Kidney glomerular epithelial cell (primary cell): ENCODE measurements around the gene TRPV3.

Source experiments
- DNase-seq: peaks from one replicate; lab custom pipeline; 2025; lab: John Stamatoyannopoulos, UW

TRPV3 gene

DNA sequence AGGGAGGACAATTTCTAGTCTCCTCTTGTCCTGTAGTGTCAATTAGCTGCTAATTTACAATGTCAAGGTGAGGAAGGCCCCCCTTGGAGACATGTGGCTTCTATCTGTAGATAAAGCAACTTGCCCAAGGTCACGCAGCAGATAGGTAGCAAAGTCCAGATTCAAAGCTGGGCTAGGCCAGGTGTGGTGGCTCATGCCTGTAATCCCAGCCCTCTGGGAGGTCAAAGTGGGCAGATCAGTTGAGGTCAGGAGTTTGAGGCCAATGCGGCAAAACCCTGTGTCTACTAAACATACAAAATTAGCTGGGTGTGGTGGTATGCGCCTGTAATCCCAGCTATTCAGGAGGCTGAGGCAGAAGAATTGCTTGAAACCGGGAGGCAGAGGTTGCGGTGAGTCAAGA lies 11.1 kb downstream of the TRPV3 start:
- DNase-seq: no peak

DNA sequence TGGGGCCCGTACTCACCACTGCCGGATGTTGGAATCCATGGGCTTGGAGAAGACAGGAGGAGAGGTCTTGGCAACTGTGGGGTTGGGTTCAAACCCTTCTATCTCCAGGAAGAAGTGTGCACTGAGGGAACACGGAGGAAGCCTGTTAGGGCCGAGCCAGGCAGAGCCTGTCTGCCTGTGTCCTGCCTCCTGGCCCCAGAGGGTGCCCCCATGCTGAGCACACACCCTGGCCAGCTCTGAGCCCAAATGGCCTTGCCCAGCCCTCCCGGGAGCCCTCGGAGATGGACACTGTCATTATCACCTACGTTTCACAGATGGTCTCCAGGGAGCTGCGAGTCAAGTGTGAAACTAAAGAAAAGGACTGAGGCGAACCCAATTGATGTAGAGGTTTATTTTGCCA lies 12.5 kb downstream of the TRPV3 start:
- DNase-seq: no peak

DNA sequence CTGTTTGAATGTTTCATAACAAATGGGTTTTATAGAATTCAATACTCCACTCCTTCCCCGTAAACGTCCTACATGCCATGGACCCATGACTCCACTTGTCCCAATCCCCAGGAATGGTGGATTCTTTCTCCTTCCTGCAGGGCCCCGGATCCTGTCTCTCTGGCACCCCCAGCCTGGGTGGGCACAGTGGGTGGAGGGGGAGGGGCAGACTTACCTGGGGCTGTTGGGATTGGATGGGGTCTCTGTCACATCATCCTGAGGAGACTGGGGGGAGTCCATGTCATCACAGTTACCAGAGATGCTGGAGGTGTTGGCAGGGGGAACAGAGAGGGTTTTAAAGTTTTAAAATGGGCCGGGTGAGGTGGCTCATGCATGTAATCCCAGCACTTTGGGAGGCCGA lies 13.2 kb downstream of the TRPV3 start:
- DNase-seq: no peak

DNA sequence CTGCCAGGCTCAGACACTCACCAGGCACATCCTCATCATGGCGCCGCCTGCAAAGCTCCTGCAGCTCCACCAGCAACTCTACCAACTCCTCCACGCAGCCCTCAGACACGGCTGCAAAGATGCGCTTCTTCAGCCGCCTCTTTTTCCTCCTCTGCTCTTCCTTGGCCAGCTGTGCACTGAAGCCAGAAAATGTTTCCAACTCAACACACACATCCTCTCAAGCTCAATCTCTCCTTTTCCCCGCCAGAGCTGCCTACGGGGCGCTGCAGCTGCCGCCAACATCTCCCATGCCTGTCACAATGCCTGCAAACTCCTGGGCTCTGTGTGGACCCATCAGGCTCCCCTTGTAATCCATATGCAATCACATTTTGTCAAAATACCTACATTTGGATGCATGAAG lies 14.2 kb downstream of the TRPV3 start:
- DNase-seq: no peak

DNA sequence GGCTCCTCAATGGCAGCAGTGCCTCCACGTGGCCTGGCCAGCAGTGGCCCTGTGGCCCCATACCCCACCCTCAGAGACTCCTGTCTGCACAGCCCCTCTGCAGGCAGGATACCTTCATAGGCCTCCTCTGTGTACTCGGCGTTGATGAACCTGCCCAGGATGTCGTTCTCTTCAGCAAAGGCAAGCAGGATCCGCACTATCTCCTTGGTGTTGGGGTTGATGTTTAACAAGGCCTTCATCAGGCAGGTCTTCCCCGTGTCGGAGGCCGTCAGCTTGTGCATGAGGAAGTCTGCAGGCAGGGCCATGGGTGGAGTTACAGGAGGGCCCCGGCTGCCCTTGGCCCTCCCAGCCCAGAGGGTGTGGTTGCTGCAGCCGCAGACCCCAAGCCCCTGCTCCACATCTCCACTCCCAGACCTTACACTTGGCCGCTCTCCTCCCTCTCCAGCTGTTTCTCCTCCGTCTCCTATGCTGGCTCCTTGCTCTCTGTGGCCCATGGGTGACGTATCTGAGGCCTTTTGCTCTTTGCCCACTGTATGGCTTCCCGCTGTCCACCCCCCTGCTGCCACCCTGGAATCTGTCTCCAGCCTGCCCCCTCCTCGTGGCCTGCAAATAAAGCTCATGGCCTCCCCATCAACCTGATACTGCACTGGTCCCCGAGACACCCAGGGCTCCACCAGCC lies 15.1 kb downstream of the TRPV3 start:
- DNase-seq: no peak

DNA sequence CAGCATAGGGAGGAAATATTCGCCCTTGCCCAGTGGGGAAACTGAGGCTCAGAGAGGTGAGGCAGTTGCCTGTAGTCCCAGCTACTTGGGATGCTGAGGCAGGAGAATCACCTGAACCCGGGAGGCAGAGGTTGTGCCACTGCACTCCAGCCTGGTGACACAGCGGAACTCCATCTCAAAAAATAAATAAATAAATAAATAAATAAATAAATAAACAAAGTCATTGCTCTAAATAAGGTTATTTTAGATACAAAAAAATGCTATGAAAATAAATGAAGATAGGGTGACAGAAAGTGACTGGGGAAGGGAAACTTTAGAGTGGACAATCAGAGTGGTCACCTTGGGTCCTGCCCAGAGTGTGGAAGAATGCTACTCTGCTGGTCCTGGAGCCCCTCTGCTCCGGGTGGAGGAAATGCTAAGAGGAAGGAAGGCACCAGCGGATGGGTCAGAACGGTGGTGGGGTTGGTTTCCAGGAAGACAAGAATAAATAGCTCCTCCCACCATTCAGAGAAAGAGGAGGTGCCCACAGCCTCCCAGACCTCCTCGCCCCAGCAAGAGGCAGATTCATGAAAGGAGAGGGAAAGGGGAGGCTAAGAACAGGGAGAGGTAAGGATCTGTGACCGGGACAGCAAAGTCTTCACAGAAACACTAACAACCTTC lies 17.6 kb downstream of the TRPV3 start:
- no peak for DNase-seq

DNA sequence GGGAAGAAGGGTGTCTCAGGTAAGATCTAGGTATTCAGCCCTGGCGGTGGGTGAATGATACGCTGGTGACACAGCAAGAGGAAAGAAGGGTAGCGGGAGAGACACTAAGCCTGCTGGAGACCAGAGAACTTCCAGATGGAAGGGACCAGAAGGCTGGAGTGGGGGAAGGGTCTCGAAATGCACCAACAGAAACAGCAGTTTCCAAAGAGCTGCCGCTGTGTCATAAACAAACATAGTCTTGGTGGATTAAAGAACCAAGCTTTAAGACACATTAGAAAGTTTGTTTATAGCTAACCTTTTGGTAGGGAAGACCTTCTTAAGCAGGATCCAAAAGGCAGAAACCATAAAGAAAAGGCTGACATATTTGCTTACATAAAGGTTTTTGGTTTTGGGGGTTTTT lies 20.9 kb downstream of the TRPV3 start:
- no peak for DNase-seq

DNA sequence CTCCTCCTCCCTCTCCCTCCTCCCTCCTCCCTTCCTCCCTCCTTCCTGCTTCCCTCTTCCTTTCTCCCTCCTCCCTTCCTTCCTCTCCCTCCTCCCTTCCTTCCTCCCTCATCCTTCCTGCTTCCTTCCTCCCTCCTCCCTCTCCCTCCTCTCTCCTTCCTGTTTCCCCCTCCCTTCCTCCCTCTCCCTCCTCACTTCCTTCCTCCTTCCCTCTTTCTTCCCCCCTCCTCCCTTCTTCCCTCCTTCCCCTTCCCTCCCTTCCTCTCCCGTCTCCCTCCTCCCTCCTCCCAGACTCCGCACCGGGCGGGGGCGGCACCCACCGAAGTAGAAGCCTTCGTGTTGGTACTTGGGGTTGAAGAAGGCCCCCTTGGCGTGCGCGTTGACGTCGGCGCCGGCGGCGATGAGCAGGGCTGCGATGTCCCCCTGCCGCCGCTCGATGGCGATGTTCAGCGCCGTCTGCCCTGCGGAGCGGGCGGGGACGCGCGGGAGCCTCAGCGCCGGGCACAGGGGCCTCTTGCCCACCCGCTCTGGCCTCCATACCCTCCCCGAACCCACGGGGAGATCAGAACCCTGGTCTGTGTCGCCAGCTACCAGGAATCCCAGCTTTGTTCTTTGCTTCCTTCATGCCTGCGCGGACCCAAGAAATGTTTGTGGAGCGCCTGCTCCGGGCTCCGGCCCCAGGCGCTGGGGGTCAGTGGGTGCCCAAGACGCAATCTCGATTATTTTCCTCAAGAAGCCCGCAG lies 22.2 kb downstream of the TRPV3 start:
- DNase-seq: no peak

DNA sequence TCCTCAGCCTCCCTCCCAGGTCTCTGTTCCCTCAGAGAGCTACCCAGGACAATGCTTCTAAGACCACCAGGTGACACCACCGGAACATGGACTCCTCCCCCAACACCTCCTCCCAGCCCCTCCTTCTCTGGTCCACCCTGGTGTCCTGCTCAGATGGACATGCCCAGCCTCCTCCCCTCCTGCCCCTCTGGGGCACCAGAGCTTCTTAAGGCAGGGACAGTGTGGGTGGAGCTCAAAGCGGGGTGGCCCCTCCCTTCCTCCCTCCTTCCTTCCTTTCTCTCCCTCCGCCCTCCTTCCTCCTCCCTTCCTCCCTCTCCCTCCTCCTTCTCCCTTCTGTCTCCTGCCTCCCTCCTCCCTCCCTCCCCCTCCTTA lies 22.7 kb downstream of the TRPV3 start:
- DNase-seq: no peak

DNA sequence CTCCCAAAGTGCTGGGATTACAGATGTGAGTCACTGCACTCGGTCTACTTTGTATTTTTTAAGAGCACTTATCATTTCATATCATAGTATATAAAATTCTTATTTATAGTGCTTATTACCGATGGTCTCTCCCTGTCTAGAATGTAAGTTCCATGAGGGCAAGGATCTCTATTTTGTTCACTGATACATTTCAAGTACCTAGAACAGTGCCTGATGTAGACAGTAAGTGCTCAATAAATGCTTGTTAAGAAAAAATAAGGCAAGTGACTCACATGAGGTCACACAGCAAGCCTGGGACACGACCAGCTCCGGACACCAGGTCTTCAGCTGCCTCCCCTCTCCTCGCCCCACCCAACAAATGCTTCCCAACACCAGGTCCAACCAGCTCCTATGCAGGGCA lies 23.9 kb downstream of the TRPV3 start:
- no peak for DNase-seq

DNA sequence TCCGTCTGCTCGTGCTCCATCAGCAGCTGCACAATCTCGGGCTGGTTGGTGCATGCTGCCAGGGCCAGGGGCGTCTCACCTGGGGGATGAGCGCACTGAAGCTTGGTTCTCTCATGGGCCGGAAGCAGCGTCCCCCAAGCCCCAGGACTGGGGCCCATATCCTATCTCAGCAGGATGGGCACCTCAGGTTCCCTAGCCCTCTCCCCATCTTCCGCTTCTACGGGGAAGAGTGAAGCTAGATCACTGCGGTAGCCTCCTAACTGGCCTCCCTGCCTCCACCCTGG lies 24.8 kb downstream of the TRPV3 start:
- DNase-seq: no peak

DNA sequence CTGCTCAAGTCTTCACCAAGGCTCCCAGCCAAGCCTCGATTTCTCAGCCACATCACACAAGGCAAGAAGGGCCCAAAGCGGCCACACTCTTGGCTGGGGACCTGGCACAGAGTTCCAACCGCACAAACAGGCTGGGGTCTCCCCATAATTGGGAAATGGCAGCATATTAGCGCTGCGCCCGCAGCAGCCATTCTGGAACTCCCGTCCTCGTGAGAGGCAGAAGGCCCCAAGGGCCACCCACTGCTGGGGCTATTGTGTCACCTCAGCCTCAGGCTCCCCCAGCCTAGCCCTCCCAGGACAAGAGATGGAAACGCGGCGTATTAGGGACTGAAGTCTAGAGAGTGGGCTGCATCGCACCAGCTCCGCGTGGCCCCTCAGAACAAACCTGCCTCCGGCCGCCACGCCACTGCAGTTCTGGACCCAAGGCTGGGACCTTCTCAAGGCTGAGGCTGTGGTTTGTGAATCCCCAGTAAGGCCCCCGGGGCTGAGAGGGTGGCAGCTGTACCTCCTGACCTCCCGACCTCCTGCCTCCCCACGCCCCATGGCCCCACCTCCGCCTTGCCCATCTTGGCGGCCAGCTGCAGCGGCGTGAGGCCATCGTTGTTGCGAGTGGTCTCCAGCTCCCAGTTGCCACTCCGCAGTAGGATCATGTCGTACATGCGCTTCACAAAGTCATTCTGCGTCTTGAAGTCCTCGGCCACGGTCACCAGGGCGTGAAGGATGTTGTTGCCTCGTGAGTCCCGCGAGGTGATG lies 25.3 kb downstream of the TRPV3 start:
- no peak for DNase-seq

DNA sequence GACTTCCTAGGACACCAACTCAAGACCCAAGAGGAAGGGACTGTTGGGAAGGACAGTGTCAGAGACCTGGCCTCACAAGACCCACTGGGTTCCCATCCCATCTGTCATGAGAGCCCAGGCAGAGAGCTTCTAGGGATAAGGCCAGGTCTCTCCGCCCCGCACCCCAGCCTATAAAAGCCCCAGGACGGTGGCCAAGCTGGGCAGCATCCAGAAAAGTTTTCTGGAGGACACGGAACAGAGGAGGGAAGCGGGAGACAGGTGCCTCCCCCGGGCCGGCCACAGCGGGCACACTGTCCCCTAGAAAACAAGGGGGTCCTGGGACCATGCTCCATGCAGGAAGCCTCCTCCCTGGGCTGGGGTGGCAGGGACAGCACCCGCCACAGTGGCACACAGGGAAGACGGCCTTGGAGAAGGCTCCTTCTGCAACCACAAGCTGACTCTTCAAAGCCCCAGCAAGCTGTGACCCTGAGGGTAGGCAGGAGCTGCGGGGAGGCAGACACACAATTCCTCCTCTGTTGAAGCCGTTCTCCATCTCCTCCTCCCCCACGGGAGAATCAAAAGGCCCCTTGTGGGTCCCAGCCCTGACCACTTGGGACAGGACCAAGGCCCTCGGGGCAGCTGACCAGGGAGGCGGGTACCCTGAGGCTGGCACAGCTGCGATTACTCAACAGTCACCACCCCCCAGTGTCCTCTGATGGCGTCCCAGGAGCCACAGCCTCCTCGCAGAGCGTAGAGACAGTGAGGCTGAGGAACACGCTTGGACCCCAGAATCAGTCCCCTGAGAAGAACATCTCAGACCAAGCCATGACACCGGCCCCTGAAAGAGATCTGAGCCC lies 26.1 kb downstream of the TRPV3 start:
- no peak for DNase-seq

DNA sequence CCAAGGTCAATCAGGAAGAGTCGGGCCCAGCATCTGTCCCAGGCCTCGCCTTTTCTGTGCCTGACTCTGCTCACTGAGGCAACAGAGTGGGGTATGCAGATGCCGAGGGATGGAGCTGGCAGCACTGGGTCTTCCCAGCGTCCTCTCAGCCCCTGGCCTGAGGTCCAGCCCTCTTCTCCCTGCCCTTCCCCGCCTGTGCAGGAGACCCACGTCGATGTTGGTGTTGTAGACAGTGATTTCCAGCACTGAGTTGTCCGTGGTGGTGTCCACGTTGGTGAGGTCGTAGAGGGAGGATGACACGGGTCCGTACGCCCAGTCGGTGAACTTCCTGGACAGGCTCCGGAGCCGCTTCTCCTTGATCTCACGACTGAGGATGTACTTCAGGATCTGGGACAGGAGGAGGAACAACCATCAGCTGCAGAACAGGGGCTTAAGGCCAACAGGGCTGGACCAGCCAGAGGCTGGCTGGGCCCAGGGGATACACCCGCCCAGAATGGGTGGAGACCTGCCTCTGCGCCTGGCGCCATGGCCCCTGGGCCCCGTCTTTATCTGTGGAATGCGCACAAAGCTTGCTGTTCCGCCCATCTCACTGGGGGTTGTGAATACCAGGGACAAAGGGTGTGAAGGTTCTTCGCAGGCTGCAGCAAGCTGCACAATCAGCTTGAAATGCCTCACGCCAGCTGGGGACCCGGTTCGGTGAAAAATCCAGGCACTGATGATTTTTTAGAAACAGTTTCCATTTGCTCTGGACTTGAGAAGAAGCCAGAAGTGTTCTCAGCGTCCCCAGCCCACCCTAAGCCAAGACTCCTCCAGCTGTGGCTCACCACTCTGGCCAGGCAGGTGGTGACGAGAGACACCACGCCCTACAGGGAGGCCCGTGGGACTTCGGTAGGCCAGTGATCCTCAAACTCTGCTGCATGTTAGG lies 27.5 kb downstream of the TRPV3 start:
- no peak for DNase-seq

DNA sequence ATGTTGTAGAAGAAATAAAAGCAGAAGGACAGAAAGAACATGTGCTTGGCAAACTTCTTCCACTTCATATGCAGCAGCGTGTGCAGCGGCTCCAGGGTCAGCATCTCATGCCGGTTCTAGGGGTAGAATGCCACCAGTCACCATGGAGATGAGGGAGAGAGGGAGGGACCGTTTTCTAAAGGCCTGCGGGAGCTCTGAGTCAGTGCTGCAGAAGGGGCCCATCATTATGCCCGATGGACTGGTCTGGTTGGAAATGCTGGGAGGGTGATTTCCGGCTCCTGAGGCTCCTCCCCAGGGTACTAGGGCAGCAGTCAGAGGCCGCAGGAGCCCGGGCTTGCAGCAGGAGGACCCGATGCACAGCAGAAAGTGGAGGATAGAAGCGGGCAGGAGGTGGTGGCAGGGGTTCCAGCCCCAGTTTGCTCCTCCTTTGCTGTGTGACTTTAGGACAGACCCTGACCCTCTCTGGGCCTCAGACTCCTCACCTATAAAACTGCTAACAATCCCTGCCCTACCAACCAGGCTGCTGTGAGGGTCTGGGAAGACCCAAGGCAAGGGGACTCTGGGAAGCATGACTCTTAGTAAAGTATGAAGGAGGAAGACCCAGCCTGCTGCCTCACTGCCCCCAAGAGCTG lies 28.6 kb downstream of the TRPV3 start:
- DNase-seq: no peak

DNA sequence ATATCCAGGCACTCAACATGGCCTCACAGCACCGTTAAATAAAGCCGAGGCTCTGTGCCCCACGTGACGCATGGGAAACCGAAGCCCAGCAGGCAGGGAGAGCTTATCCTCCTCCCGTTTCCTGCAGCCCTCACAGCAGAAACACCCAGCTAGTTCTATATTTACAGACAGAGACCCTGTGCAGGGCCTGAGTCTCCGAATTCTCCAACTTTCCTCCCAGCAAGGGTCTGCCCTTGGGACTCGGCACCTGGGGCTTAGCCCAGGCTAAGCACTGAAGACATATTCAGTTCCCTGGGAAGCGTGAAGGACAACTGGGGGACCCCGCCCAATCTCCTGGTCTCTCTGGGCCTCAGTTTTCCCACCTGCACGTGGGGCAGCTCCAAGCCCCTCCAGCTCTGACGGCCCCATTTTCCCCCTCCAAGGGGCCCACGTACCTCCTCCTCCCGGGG lies 29.2 kb downstream of the TRPV3 start:
- no peak for DNase-seq

DNA sequence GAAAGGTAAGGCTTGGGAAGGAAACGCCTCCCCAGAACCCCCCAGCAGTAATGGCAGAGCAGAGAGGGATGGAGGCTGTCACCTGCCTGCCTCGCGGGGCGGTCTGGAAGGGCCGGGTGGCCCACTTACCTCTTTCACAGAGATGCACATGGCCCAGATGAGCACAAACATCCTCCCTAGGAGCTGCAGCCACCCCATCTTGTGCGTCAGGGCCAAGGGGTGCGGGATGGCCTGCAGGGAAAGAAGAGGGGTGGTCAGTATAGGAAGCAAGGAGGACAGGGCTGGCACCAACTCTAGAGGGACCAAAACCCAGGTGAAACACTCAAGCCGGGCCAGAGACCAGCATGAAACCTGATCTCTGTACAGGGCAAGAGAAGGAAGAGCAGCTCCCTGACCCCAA lies 29.7 kb downstream of the TRPV3 start:
- no peak for DNase-seq

DNA sequence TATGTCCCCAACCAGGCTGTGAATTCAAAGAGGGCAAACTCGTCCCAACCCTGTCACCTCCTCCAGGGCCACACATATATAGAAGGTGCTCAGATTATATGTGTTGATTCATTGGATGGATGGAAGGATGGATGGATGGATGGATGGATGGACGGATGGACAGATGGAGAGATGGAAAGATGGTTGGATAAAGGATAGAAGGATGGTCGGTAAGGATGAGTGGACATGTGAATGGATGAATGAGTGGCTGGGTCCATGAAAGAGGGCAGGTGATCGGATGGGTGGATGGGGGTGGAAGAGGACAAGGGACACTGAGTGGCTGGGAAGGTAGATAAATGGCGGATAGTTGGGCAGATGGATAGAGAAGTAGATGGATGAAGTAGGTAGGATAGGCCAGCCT lies 30.1 kb downstream of the TRPV3 start:
- DNase-seq: no peak

DNA sequence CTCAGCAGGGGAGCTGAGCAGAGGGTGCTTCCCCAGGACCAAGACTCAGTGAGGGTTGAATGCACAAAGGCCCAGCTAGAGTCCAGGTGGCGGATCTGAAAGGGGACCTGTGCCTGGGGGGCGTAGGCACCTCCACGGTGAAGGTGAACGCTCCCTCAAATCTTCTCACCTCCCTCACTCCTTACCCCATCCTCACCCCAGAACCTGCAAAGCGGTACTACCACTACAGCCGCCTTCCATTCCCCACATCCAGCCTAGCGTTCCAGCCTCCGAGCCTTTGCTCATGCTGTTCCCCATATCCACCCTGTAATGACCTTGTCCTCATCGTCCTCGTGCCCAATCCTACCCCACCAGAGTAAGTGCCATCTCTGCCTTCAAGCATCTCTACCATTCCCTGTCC lies 30.6 kb downstream of the TRPV3 start:
- DNase-seq: no peak

DNA sequence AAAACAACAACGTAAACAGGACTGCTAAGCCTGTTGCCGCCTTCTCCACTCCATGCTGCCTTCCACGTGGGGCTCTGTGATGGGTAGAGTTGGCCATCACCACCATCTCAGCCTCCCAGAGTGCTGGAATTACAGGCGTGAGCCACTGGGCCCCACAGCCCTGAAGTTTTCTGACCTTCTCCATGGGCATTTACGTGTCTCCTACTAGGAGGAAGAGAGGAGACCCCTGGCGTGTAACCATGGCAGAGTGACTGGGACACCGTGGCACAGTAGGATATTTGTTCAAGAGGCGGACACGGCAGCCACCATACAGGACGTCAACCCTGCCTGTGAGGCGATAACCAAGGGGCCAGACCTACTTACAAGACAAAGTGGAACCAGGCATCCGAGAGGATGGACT lies 31.1 kb downstream of the TRPV3 start:
- DNase-seq: no peak
